Measurements from ENCODE around the gene VSIG2. TPM values are rescaled to one million over a fixed set of nuclear protein-coding genes. Genes with fewer than 3 reads are reported as not detected.

VSIG2 gene
- total RNA-seq: under 1 TPM; 0.93 to 0.94 TPM

GRCh38 chr11:124751741-124752470 is at the start of gene VSIG2:
TSS of gene VSIG2 (minus strand) at chr11:124752255. CDS start at chr11:124752137, 118 bp downstream.

GRCh38 chr11:124800226-124800929 is 48.3 kb upstream of the VSIG2 start, which contains the start of gene MSANTD2:
TSS of gene MSANTD2 (minus strand) at chr11:124800406. CDS start at chr11:124800380, 26 bp downstream.

GRCh38 chr11:124762105-124762623 is 10.1 kb upstream of the VSIG2 start, which contains the start of gene ESAM:
TSS of gene ESAM (minus strand) at chr11:124762290. CDS start at chr11:124762154, 136 bp downstream.

GRCh38 chr11:124739479-124740276 is 12.4 kb downstream of the VSIG2 start, which contains the start of gene NRGN:
TSS of gene NRGN (plus strand) at chr11:124739942. CDS start at chr11:124740085, 143 bp downstream.

Other genes starting within 250 kb of the VSIG2 start
- gene OR8B12, start 208.6 kb downstream of the VSIG2 start, total RNA-seq: not detected
- gene OR8A1, start 182.3 kb downstream of the VSIG2 start, total RNA-seq: not detected
- not detected for gene PANX3, start 140.8 kb downstream of the VSIG2 start, total RNA-seq
- 10 to 100 TPM; 39.9 to 41.9 TPM for gene TBRG1, start 129.4 kb downstream of the VSIG2 start, total RNA-seq
- 1 to 10 TPM; 7.8 to 8.1 TPM for gene SIAE, start 78.5 kb downstream of the VSIG2 start, total RNA-seq
- gene SPA17, start 78.4 kb downstream of the VSIG2 start, total RNA-seq: 1 to 10 TPM; 1.5 to 2.9 TPM
- gene NRGN, start 12.3 kb downstream of the VSIG2 start, total RNA-seq: 1 to 10 TPM; 6.8 to 8.2 TPM
- gene ESAM, start 10.0 kb upstream of the VSIG2 start, total RNA-seq: 1 to 10 TPM; 1.7 to 2.7 TPM
- gene MSANTD2, start 48.2 kb upstream of the VSIG2 start, total RNA-seq: 10 to 100 TPM in 1 of 2 experiments, 1 to 10 TPM in 1; 8.7 to 11.4 TPM
- 10 to 100 TPM; 14.9 to 15.9 TPM for gene ROBO3, start 113.2 kb upstream of the VSIG2 start, total RNA-seq
- not detected for gene ROBO4, start 145.6 kb upstream of the VSIG2 start, total RNA-seq
- gene HEPN1, start 167.0 kb upstream of the VSIG2 start, total RNA-seq: not detected
- not detected for gene HEPACAM, start 183.8 kb upstream of the VSIG2 start, total RNA-seq
- 1 to 10 TPM; 7.9 to 8.6 TPM for gene CCDC15, start 201.9 kb upstream of the VSIG2 start, total RNA-seq

All from activated naive CD4-positive, alpha-beta T cell treated with anti-CD3 and anti-CD28 coated beads, Interleukin-2, amount 10 ng/mL, durations not matched to agents 5 hours and 36 hours (primary cell).